OCI-LY3 (cell line): ENCODE results near the gene RGS6.

Experiments used
- H2AFZ ChIP-seq: fragments of 200-600, 300-600 bp; shearing (Covaris generic); 2 replicates; pipeline ENCODE4 v1.6.0; 2014; ENCODE audit warnings: antibody characterized with exemption, low read depth, low read length
- H3K27ac ChIP-seq: fragments of 200-600, 300-600 bp; sonication (generic); 2 replicates; pipeline ENCODE4 v1.5.1; 2014; ENCODE audit warnings: mild to moderate bottlenecking, low read length, moderate library complexity, mixed read lengths
- H3K27me3 ChIP-seq: fragments of 200-600, 300-600 bp; sonication (generic); 2 replicates; pipeline ENCODE4 v1.6.1; 2014; ENCODE audit warnings: low read depth, low read length, mixed read lengths
- H3K36me3 ChIP-seq: fragments of 200-600, 300-600 bp; sonication (generic); replicated peaks from 2 replicates; pipeline ENCODE3; 2014; ENCODE audit warnings: low read depth, low read length, mixed read lengths
- H3K4me1 ChIP-seq: fragments of 300-600, 200-600 bp; sonication (generic); 2 replicates; pipeline ENCODE4 v1.6.1; 2014; ENCODE audit warnings: low read length, mixed read lengths
- H3K4me2 ChIP-seq: fragments of 200-600, 300-600 bp; sonication (generic); 2 replicates; pipeline ENCODE4 v1.6.1; 2014; ENCODE audit warnings: low read length, mixed read lengths
- H3K4me3 ChIP-seq: fragments of 300-600, 200-600 bp; sonication (generic); 2 replicates; pipeline ENCODE4 v1.5.1; 2014; ENCODE audit warnings: antibody characterized with exemption, mild to moderate bottlenecking, low read length, moderate library complexity
- H3K79me2 ChIP-seq: fragments of 300-600, 200-600 bp; shearing (Covaris generic); 2 replicates; pipeline ENCODE4 v1.6.1; 2014; ENCODE audit warnings: mild to moderate bottlenecking, low read length, mixed read lengths
- H3K9ac ChIP-seq: fragments of 300-600, 200-600 bp; shearing (Covaris generic); 2 replicates; pipeline ENCODE4 v1.6.0; 2014; ENCODE audit warnings: mild to moderate bottlenecking, low read length, moderate library complexity
- H3K9me3 ChIP-seq: fragments of 200-600, 300-600 bp; shearing (Covaris generic); 2 replicates; pipeline ENCODE4 v1.6.1; 2014; ENCODE audit warnings: low read length, mixed read lengths; ENCODE audit not compliant: insufficient read depth
- H4K20me1 ChIP-seq: fragments of 200-600, 300-600 bp; sonication (generic); 2 replicates; pipeline ENCODE4 v1.6.1; 2016; ENCODE audit warnings: low read length, mixed read lengths; ENCODE audit not compliant: insufficient read depth
- CTCF ChIP-seq: fragments of 200-600, 300-600 bp; sonication (generic); IDR thresholded peaks from 2 replicates; pipeline ENCODE4 v1.5.1; 2014; ENCODE audit warnings: antibody characterized with exemption, low read length, low read depth
- EZH2phosphoT487 ChIP-seq: fragments of 200-600 bp; shearing (Covaris generic); IDR thresholded peaks from 2 replicates; pipeline ENCODE4 v1.6.1; 2018; ENCODE audit warnings: antibody characterized with exemption, mixed run types, low read depth

The RGS6 gene

GRCh38 chr14:71985538-71986189 lies 53.4 kb downstream of the RGS6 start:
- H3K36me3 ChIP-seq, result no peaks in the 10 kb centered on the region
- no peaks in the 10 kb centered on the region for H3K27me3 ChIP-seq
- no peak overlapping the region for H3K27ac ChIP-seq
- no peak overlapping the region for H3K9ac ChIP-seq
- no peak overlapping the region for H2AFZ ChIP-seq
- no peaks in the 10 kb centered on the region for H4K20me1 ChIP-seq
- H3K79me2 ChIP-seq, result no peaks in the 10 kb centered on the region
- no peaks in the 10 kb centered on the region for H3K9me3 ChIP-seq
- H3K4me3 ChIP-seq, result no peak overlapping the region
- H3K4me2 ChIP-seq, result no peak overlapping the region
- TF ChIP-seq EZH2phosphoT487 (no peak), CTCF (no peak)
- no peaks in the 10 kb centered on the region for H3K4me1 ChIP-seq

- Histone ChIP-seq H3K36me3 (no peaks in the 10 kb centered on the region), H3K9ac (no peak overlapping the region), H2AFZ (no peak overlapping the region), H3K9me3 (no peaks in the 10 kb centered on the region), H3K79me2 (no peaks in the 10 kb centered on the region), H3K4me2 (no peak overlapping the region), H3K4me1 (no peaks in the 10 kb centered on the region), H3K27me3 (no peaks in the 10 kb centered on the region), H4K20me1 (no peaks in the 10 kb centered on the region), H3K27ac (no peak overlapping the region), H3K4me3 (no peak overlapping the region)
- TF ChIP-seq EZH2phosphoT487 (no peak), CTCF (no peak)
Measured at GRCh38 chr14:71988476-71988875, 56.2 kb downstream of the RGS6 start.

GRCh38 chr14:71988939-71989338 lies 56.7 kb downstream of the RGS6 start:
- H3K27me3 ChIP-seq, result no peaks in the 10 kb centered on the region
- no peak overlapping the region for H3K4me3 ChIP-seq
- H3K9ac ChIP-seq, result no peak overlapping the region
- H3K9me3 ChIP-seq, result no peaks in the 10 kb centered on the region
- H3K4me1 ChIP-seq, result no peaks in the 10 kb centered on the region
- no peak for TF ChIP-seq CTCF
- no peak for TF ChIP-seq EZH2phosphoT487
- H2AFZ ChIP-seq, result no peak overlapping the region
- no peak overlapping the region for H3K27ac ChIP-seq
- H3K36me3 ChIP-seq, result no peaks in the 10 kb centered on the region
- H3K79me2 ChIP-seq, result no peaks in the 10 kb centered on the region
- H4K20me1 ChIP-seq, result no peaks in the 10 kb centered on the region
- H3K4me2 ChIP-seq, result no peak overlapping the region

GRCh38 chr14:71994416-71994815 lies 62.2 kb downstream of the RGS6 start:
- Histone ChIP-seq H2AFZ (no peak overlapping the region), H3K9ac (no peak overlapping the region), H3K36me3 (no peaks in the 10 kb centered on the region), H3K4me2 (no peak overlapping the region), H3K4me3 (no peak overlapping the region), H3K4me1 (no peaks in the 10 kb centered on the region; the same call in 1 of the 2 replicates), H3K27me3 (no peaks in the 10 kb centered on the region), H3K9me3 (no peaks in the 10 kb centered on the region), H3K27ac (no peak overlapping the region), H4K20me1 (no peaks in the 10 kb centered on the region), H3K79me2 (no peaks in the 10 kb centered on the region)
- no peak for TF ChIP-seq EZH2phosphoT487
- no peak for TF ChIP-seq CTCF
